ENCODE data around the gene ARID1B.

- TF ChIP-seq POLR2A (IDR thresholded peaks at IDR 0.05) (no peak), CTCF (IDR thresholded peaks at IDR 0.05) (no peak)
These were observed 203.8 kb downstream of the ARID1B start for GRCh38 chr6:156980948-156981347.
